NCI-H82 treated with DMSO at 0.1 percent for 48 hours (cell line): ENCODE data around the gene DKC1.
"Not testable (repeated sequence)": the region's sequence is repeated elsewhere in the genome, so short reads cannot be mapped to it uniquely, and the experiment has no call there.

Experiments
- DNase-seq: peaks from one replicate; lab custom pipeline; 2025; ENCODE audit not compliant: unreplicated experiment; lab: John Stamatoyannopoulos, UW

Gene DKC1

DNA sequence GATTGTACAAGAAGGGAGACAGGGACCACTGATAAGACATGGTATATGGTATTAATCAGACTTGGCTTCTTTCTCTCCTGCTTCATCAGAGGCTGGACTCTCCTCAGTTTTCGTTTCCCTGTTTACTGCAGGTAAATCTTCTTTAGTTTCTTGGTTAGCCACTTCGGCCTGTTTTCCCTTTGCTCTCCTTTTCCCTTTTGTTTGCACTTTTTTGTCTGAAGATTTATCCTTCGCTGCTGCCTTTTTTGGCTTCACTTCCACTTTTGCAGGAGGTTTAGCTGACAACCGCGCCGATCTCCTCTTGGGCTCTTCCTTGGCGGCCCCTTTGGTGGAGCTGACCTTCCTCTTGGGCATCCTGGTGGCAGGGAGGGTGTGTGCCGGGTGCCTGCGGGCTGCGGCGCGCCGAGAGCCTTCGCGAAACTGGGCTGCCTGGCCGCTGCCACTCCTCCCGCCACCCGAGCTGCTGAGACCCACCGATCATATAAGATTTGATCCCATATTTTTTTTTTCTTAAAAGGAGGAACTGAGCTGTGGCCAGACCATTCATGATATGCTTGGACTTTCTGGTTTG is 54.5 kb downstream of the DKC1 start:
- DNase-seq = not testable (repeated sequence)

DNA sequence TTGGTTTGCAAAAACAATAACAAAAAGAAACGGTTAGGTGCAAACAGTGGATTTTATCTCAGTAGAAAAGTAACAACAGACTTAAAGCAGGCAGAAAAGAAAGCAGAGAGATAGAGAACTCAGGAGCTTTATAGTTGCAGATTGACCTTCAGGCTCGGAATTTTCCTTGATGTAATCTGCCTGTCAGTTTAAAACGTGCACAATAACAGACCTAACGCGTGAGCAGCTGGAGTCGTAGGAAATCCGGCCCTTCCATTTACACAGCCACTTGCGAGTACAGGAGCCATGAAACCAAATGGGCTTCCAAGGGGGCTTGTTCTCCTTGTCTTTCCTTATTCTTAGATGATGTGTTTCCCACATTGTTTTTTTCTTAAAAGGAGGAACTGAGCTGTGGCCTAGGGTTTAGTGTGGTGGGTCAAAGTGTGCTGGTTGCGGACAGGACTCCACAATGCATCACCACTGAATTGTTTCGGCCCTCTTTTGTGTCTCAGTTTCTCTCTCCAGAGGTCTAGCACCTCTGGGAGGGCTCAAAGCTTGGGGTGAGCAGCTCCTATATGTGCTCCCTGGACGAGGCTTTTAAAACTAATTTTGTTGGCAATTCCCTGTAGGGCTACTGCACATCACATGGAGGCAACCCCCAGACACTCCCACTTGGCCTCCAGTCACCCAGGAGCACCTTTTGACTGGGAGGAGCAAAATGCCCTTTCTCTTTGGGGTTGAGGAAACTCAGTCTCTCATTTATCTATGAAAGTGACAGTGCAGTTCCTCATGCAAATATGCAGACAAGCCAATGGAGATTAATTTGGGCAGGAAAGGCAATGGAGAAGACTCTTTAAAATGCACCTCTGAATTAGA is 56.5 kb downstream of the DKC1 start:
- no peak for DNase-seq

DNA sequence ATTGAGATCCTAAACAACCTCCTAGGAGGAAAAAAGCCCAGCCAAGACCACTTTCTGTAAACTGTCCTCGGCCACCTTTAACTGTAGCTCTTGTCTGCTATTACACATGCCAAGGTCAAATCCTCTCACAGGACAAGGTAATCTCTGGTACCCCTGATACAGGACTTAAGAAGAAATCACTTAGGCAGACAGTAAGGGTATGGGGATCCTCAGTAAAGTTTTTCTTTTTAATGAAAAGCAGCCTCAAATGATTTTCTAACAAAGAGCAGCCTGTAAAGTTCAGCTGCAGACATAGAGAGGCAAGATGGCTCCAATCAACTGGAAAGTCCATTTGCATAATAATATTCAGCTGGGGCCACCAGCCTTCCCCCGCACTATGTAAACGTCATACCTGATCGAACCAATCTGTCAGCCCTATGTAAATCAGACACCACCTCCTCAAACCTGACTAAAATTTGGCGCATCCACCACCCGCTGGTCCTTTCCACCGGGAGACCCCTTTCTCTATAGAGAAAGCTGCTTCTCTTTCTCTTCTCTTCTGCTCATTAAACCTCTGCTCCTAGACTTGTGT is 57.2 kb downstream of the DKC1 start:
- DNase-seq = no peak

DNA sequence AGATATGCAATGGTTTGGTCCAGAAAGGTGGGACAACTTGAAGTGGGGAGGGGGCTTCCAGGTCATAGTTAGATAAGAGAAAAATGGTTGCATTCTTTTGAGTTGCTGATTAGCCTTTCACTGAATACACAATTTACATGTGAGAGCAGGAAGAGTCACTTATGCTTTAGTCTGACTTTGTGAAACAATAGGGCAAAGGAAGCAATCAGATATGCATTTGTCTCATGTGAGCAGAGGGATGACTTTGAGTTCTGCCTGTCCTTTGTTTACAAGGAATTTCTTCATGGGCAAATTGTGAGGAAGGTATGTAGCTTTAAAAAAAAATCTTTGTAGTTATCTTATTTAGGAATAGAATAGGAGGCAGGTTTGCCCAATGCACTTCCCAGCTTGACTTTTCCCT is 58.9 kb downstream of the DKC1 start:
- DNase-seq = no peak

DNA sequence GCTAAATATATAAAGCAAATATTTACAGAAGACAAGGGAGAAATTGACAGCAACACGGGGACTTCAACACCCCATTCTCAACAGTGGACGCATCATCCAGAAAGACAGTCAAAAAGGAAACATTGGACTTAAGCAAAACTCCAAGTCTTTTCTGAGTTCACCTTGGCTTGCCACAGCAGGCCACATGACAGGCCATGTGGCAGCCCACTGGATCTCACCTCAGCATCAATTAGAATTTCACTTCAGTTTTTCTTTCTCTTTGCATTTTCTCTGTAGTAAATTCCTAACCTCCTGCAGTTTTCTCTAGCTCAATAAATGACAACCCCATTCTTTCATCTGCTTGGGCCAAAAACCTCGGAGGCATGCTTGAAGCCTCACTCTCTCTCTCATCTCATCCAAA is 59.4 kb downstream of the DKC1 start:
- no peak for DNase-seq

DNA sequence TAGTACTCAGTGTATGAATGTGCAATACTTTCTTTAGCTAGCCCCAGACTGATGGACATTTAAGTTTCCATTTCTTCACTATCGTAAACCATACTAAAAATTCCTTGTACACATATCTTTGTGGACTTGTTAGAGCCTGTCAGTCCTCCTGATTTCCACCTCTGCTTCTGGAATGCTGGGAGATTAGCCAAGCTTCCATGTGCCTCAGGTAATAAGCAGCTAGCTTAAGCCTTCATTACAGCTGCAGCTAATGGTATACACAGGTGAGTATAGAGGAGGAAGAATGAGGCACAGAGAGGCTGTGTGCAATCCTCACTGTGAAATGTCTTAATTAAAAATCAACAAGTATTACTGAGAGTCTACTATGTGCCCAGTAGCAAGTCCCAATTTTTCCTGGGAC is 62.0 kb downstream of the DKC1 start:
- DNase-seq = no peak

DNA sequence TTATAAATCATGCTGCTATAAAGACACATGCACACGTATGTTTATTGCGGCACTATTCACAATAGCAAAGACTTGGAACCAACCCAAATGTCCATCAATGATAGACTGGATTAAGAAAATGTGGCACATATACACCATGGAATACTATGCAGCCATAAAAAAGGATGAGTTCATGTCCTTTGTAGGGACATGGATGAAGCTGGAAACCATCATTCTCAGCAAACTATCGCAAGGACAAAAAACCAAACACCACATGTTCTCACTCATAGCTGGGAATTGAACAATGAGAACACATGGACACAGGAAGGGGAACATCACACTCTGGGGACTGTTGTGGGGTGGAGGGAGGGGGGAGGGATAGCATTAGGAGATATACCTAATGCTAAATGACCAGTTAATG is 62.9 kb downstream of the DKC1 start:
- DNase-seq = not testable (repeated sequence)
